Transverse colon (tissue), 4 donors: Measurements from ENCODE around the gene TMEM17. TPM values are rescaled to one million over a fixed set of nuclear protein-coding genes. Genes with fewer than 3 reads are reported as not detected.

Source experiments
- DNase-seq: peaks from one replicate; pipeline ENCODE4 v3.0.0-alpha.2; 2019
- H3K27ac ChIP-seq, 4 donors: fragments of 200-600 bp; sonication (generic); 2 replicates each; pipeline ENCODE4 v1.5.1; 2016 to 2018; ENCODE audit warnings: inconsistent platforms in 4 of 4
- H3K27me3 ChIP-seq: fragments of 200-600 bp; sonication (generic); 2 replicates; pipeline ENCODE4 v1.5.1; 2017; ENCODE audit warnings: inconsistent platforms
- H3K36me3 ChIP-seq, 4 donors: fragments of 200-600 bp; sonication (generic); 2 replicates each; pipeline ENCODE4 v1.5.1; 2017 to 2019; ENCODE audit warnings: inconsistent platforms in 4 of 4
- H3K4me1 ChIP-seq, 4 donors: fragments of 200-600 bp; sonication (generic); 2 replicates each; pipeline ENCODE4 v1.5.1; 2017 to 2020; ENCODE audit warnings: inconsistent platforms in 4 of 4
- H3K4me3 ChIP-seq, 4 donors: fragments of 200-600 bp; sonication (generic); 1 replicate in 1 of 4; 2 replicates in 3 of 4; pipeline versions ENCODE4 v1.5.1 to v1.6.1; 2017 to 2019; ENCODE audit warnings: inconsistent platforms in 4 of 4
- H3K9me3 ChIP-seq, 2 donors: fragments of 200-600 bp; sonication (generic); 2 replicates each; pipeline ENCODE4 v1.5.1; 2017 to 2019; ENCODE audit warnings: inconsistent platforms in 2 of 2
- EP300 ChIP-seq: sonication (generic); formaldehyde crosslinking; IDR thresholded peaks from one replicate; pipeline ENCODE4 v1.6.1; 2017; ENCODE audit warnings: antibody characterized with exemption, low read depth
- POLR2A ChIP-seq: fragments of 450-650 bp; IDR thresholded peaks from one replicate; pipeline ENCODE4 v1.6.1; 2016; ENCODE audit warnings: antibody characterized with exemption, mild to moderate bottlenecking, moderate library complexity
- POLR2AphosphoS5 ChIP-seq, 3 donors: sonication (generic); formaldehyde crosslinking; IDR thresholded peaks; one replicate each; pipeline ENCODE4 v1.6.1; 2016; ENCODE audit warnings: antibody characterized with exemption in 3 of 3
- WGBS, 2 donors: methylation state at CpG; one replicate each; pipeline ENCODE4 v1.1.5; 2018; ENCODE audit warnings: low coverage in 1 of 2; 5-methylcytosine and 5-hydroxymethylcytosine counted together
- in situ Hi-C, 4 donors: fragments of 200-750 bp; cut with MboI; loops; one replicate each; pipeline versions ENCODE4 v1.15.0 to v1.15.1; 2017; ENCODE audit warnings: low sequenced_read_pairs in 3 of 4, low pct_ligation_motif_present in 1 of 4, low pct_unique_long_range_greater_than_20kb in 1 of 4
- intact Hi-C: fragments of 100-400 bp; cut with DNase I; formaldehyde crosslinking; loops from one replicate; pipeline ENCODE4 v1.15.1; 2023; ENCODE audit warnings: low total_unique reads
- total RNA-seq, 4 donors: library from RNA; depleted of rRNA; stranded (reverse); fragments of >200 nt; gene quantifications; one replicate each; pipeline ENCODE4 v1.1.0, GENCODE V29; 2016
- TF ChIP-seq, protein P1 (sequence below), 5 experiments: fragments of 200-600 bp in 3 of 5; fragments of 450-650 bp in 2 of 5; sonication (generic) in 3 of 5; IDR thresholded peaks; 1 replicate in 2 of 5; 2 replicates in 3 of 5; pipeline ENCODE4 v1.5.1; 2016 to 2017; ENCODE audit warnings: antibody characterized with exemption in 5 of 5, inconsistent platforms in 3 of 5, mild to moderate bottlenecking in 2 of 5, moderate library complexity in 1 of 5

The TMEM17 gene
- total RNA-seq, 4 donors from 2014 or later = 0.96 to 1.4 TPM; not detected in 2

DNA sequence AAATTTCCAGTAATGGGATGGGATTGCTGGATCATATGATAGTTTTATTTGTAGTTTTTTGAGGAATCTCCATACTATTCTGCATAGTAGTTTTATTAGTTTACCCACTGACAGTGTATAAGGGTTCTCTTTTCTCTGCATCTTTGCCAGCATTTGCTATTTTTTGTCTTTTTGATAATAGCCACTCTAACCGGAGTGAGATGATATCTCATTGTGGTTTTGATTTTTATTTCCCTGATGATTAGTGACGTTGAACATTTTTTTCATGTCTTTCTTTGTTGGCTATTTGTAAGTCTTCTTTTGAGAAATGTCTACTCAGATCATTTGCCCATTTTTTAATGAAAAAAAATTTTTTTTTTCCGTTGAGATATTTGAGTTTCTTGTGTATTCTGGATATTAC, 26.1 kb downstream of the TMEM17 start:
- H3K9me3 ChIP-seq = no peaks in the 10 kb centered on the region
- H3K4me3 ChIP-seq = no peak overlapping the region
- no peak for DNase-seq
- TF ChIP-seq, protein P1, sequence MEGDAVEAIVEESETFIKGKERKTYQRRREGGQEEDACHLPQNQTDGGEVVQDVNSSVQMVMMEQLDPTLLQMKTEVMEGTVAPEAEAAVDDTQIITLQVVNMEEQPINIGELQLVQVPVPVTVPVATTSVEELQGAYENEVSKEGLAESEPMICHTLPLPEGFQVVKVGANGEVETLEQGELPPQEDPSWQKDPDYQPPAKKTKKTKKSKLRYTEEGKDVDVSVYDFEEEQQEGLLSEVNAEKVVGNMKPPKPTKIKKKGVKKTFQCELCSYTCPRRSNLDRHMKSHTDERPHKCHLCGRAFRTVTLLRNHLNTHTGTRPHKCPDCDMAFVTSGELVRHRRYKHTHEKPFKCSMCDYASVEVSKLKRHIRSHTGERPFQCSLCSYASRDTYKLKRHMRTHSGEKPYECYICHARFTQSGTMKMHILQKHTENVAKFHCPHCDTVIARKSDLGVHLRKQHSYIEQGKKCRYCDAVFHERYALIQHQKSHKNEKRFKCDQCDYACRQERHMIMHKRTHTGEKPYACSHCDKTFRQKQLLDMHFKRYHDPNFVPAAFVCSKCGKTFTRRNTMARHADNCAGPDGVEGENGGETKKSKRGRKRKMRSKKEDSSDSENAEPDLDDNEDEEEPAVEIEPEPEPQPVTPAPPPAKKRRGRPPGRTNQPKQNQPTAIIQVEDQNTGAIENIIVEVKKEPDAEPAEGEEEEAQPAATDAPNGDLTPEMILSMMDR (IDR thresholded peaks at IDR 0.05) = no peak
- TF ChIP-seq POLR2AphosphoS5 (IDR thresholded peaks at IDR 0.05) = no peak
- no peak for TF ChIP-seq EP300
- TF ChIP-seq POLR2A = no peak
- intact Hi-C loops = no loop called here
- 81 to 84% methylated on average over 3 of the region's 3 CpGs for WGBS, 2 donors
- no peaks in the 10 kb centered on the region for H3K27me3 ChIP-seq
- in situ Hi-C loops = no loop called here
- H3K27ac ChIP-seq = no peak overlapping the region
- no peaks in the 10 kb centered on the region for H3K36me3 ChIP-seq
- H3K4me1 ChIP-seq = peaks cover 3 to 26% (median 10%) of the 10 kb centered on the region in 4 donors

DNA sequence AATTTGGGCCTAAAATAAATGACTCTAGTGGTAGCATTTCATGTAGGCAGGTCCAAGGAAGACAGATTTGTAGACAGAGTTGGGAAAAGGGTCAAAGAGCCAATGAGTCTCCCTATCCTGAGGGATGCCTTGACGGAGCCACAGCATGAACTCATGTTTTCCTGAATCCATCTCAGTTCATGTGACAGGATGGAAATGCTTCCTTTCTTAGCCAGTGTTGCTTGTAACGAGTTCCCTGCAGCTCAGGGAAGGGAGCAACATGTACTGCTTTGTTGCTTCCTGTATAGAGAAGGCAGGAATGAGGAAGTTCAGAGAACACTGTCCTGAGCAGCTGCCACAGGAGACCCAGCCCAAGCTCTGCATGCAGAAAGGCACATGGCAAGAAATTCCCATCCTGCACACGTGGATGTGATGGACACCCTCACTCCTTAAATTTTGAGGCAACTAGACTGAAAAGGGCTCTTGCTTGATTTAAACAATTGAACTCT, 27.9 kb downstream of the TMEM17 start:
- Histone ChIP-seq H3K36me3 (no peaks in the 10 kb centered on the region), H3K27ac (peak overlapping the region in 2 of 4 donors; percentile 6 to 31), H3K9me3 (no peaks in the 10 kb centered on the region), H3K4me3 (no peak overlapping the region), H3K4me1 (peaks cover 3 to 38% (median 10%) of the 10 kb centered on the region in 4 donors), H3K27me3 (no peaks in the 10 kb centered on the region)
- 24 to 80% methylated on average over 1 to 3 of the region's 3 CpGs for WGBS, 2 donors
- in situ Hi-C loops (no loop called here), intact Hi-C loops (no loop called here)
- peak; percentile 26 for DNase-seq
- TF ChIP-seq POLR2A (no peak), EP300 (no peak)

DNA sequence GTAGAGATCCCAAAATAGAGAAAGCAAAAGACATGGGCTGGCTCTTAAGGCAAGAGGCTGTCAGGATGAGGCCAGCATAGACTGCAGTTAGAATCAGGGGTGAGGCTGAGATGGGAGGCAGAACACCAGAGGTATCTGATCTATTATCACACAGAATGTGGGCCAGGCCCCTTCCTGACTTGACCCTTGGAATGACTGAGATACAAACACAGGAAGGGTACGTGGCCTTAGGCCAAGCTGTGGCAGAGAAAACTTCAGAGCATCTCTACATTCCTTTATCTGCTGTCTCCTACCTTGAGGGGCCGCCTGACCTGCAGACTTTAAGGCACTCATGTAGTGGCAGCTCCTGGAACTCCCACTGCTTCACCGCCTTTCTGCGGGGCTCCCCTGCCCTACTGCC, 28.4 kb downstream of the TMEM17 start:
- Histone ChIP-seq H3K27ac (peak overlapping the region in 2 of 4 donors; percentile 6 to 31), H3K9me3 (no peaks in the 10 kb centered on the region), H3K4me3 (no peak overlapping the region), H3K27me3 (no peaks in the 10 kb centered on the region), H3K4me1 (peaks cover 3 to 38% (median 10%) of the 10 kb centered on the region in 4 donors), H3K36me3 (no peaks in the 10 kb centered on the region)
- intact Hi-C loops (no loop called here), in situ Hi-C loops (no loop called here)
- DNase-seq = no peak
- 89% methylated on average over 4 of the region's 4 CpGs; no CpG with 5 or more reads in 1 of the 2 donors for WGBS, 2 donors
- TF ChIP-seq EP300 = no peak
- TF ChIP-seq POLR2A = no peak
- TF ChIP-seq POLR2AphosphoS5 (IDR thresholded peaks at IDR 0.05) = no peak
- TF ChIP-seq, protein P1 (IDR thresholded peaks at IDR 0.05) = no peak

DNA sequence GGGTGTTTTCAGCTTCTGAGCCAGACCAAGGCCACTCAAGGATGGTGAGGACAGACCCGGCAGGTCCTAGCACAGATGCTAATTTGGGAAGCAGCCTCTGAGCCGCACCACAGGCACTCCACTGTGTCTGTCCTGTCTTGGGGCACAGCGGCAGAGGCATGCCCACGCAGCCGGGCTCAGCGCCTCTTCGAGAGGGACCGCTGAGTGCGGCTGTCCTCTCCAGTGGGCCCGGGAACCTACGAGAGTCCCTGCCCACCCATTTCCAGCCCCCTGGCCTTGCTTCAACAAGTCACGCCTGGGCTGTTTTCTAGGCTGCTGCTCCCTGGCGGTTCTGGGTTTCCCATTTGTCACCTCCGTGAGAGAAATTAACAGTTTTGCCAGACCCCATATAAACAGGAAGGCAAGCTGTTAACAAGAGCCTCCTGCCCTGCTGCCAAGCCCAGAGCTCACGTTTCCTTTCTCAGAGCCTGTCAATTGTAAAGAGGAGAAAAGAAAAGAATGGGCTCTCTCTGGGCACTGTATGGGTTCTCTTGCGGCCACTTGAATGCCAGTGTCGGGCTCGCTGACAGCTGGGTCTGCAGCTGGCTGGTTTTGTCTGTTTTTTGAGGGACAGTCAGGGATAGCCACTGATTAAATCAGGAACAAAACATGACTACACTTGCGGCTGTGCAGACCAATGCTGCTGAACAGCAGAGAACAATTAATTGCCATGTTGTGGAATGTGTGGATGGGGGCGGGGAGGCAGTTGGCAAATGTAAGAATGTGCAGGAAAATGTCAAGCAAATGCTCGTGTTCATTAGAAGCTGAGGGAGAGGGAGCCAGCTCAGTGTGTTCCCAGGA, 30.6 kb downstream of the TMEM17 start:
- Histone ChIP-seq H3K36me3 (no peaks in the 10 kb centered on the region), H3K4me1 (peaks cover 3 to 38% (median 10%) of the 10 kb centered on the region in 4 donors), H3K27ac (peak overlapping the region; percentile 42 to 81 (median 52)), H3K27me3 (no peaks in the 10 kb centered on the region), H3K9me3 (no peaks in the 10 kb centered on the region), H3K4me3 (peak overlapping the region in 1 of 4 donors; percentile 21)
- intact Hi-C loops = no loop called here
- WGBS, 2 donors = 48% methylated on average over 21 of the region's 21 CpGs; no CpG with 5 or more reads in 1 of the 2 donors
- DNase-seq = no peak
- in situ Hi-C loops = no loop called here
- TF ChIP-seq, protein P1 (IDR thresholded peaks at IDR 0.05) = no peak
- TF ChIP-seq POLR2AphosphoS5 (IDR thresholded peaks at IDR 0.05) (no peak), EP300 (no peak), POLR2A (no peak)
